Measurements from ENCODE around the gene LOXL4.

LOXL4 gene

GRCh38 chr10:98205351-98205750, 62.6 kb downstream of the LOXL4 start:
- H3K4me3 ChIP-seq (ENCODE audit: low read depth, low read length) = no peak overlapping the region
- TF ChIP-seq CTCF (conservative IDR thresholded peaks at IDR 0.05; ENCODE audit: low read depth, low read length) = no peak

GRCh38 chr10:98202378-98202777, 65.6 kb downstream of the LOXL4 start:
- TF ChIP-seq CTCF (conservative IDR thresholded peaks at IDR 0.05; ENCODE audit: low read depth, low read length) = no peak
- DNase-seq (ENCODE audit: low read depth) = no peak
- H3K4me3 ChIP-seq (ENCODE audit: low read depth, low read length) = no peak overlapping the region

More at GRCh38 chr10:98205351-98205750, 62.6 kb downstream of the LOXL4 start:
- DNase-seq (ENCODE audit: low read depth) = no peak

GRCh38 chr10:98201760-98202159, 66.2 kb downstream of the LOXL4 start:
- no peak for DNase-seq (ENCODE audit: low read depth)
- TF ChIP-seq CTCF (conservative IDR thresholded peaks at IDR 0.05; ENCODE audit: low read depth, low read length) = no peak
- H3K4me3 ChIP-seq (ENCODE audit: low read depth, low read length) = no peak overlapping the region

All from choroid plexus epithelial cell (primary cell).